HS-5 (cell line): ENCODE results near the gene DLG5.
A peak's percentile ranks its signal among the peaks of the same experiment; 100 is the strongest.
"Not testable (repeated sequence)": the region's sequence is repeated elsewhere in the genome, so short reads cannot be mapped to it uniquely, and the experiment has no call there.

Experiments
- DNase-seq: peaks from one replicate; pipeline ENCODE4 v3.0.0-alpha.2; 2012; ENCODE audit warnings: low read depth

The DLG5 gene

DNA sequence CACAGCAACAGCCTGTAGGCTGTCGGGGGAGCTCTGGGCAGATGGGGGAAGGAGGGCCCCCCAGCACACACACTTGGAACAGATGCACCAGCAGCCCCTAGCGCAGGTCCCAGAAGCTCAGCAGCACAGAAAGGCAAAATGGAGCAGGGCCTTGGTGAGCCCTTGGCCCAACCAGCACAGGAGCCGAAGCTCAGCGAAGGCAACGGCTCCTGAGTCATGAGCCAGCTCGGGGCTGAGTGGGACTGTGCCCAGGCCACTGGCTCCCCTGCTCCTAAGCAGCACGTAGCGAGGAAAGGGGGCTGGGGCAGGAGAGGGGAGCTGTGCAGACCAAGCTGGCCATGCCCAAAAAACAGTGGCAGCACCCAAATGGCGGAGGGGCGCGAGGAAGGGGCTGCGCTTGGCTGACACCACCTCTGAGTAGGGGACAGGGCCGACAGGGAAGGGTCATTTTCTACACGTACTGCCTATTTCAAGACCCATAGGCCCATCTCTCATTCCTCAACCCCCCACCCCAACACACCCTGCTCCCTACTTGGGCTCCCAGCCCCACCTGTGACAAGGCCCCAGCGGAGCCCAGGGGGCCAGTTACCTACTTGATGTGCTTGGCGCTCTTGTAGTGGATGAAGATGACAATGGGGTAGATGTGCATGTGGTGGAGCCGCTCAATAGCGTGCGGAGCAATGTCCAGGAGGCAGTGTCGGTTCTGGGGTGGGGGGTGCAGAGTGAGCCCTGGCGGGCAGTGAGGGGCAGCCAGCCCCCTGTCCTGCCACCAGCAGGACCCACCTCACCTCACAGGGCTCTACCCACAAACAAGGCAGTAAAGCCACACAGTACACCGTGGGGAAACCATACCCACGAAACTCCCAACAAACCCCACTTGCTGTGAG, 132.1 kb downstream of the DLG5 start:
- DNase-seq, result no peak

DNA sequence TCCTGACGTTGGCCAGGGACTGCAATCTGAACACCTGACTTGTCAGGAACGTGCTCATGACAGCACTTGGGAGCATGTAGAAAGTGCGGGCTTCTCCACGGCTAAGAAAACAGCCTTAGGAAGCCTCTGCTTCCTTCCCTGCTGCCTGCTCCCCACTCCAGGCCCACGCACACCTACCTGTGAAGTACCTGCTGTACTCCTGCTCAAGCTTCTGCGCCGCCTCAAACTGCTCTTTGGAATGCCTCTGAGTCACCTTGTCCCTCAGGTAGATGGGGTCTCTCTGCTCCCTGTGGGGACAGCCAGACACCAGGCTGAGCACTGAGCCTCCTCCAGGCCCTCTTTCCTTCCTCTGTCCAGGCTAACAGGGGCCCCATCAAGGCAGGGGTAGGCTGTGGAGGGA, 132.7 kb downstream of the DLG5 start:
- no peak for DNase-seq

DNA sequence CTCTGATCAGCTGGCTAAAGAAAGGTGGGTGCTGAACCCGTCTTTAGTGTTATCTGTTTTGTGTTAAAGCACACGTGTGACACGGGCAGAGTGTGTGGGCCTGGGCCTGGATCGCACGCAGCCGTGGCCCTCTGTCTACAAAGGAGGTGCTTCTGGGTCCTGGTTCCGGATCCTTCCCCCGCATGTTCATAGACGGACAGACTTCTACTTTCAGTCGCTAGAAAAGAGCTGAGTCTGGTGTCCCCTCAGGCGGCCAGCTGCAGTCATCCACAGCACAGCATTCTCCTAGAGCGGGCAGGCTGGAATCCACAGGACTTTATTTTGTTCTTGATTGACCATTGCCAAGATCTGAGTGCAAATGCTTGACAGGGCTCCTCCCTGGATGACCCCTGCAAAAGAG, 134.4 kb downstream of the DLG5 start:
- no peak for DNase-seq

DNA sequence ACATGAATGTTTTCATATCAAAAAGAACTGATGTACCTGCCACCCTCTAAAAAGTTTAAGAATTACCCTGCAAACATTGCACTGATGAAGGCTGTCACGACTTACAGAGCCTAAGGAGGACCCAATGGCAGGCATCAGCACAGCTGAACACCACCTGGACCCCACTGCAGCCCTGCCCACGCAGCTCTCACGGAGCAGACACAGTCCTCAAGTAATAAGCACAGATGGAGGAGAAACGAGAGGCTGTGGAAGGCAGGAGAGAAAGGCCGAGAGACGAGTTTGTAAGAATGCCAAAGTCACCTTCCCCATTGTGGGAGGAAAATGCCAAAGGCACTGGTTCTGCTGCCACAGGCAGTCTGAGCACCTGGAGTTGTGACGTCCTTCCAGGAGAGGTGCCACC, 135.0 kb downstream of the DLG5 start:
- no peak for DNase-seq

DNA sequence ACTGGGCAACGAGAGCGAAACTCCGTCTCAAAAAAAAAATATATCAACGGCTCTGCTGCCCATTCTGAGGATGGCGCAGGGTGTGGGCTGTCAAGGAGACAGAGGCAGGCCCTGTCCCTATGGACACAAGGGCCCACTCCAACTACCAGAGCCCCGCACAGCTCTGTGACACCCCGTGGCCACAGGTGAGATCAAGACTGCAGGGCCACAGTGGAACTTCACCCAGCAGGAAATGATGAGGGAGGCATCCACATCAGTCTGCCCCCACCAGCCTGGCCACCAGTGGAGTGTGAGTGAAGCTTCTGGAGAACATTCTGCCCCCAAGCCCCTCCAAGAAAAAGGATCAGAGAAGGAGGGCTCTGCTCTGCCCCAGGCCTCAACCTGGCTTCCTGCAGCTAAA, 136.7 kb downstream of the DLG5 start:
- DNase-seq, result no peak

DNA sequence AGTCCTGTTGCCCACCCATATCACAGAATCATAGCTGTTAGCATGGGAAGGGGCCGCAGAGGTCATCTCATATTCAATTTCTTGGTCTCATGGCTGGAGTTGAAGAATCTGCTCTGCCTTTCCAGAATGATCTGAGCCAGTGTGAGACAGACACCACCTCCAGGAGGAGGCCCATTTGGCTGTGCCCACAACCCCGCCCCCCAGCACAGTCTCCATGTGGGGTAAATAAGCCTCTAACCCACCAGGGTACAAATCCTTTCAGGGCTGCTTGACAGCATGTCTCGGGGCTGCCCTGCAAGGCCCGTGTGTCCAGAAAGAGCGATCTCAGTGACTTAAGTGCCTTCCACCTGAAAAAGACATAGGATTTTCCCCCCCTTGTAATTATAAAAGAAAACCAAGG, 137.5 kb downstream of the DLG5 start:
- no peak for DNase-seq

GRCh38 chr10:77788496-77789010, 138.0 kb downstream of the DLG5 start:
- no peak for DNase-seq

DNA sequence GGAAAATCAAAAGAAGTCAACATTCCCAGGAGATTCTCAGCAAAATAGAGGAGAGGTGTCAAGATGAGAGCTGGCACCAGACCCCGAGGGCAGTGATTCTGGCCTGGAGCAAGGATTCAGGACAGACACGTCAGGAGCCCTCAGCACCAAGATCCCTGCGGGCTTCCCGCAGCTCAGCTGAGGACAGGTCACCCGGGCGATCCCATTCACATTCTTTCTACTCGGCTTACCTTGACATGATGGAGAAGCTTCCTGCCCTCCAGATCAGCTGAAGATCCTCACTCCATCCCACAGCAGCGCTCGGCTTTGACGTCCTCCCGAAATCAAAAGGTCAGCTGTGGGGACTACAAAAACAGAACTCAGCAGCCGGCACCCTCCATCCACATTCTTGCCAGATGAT, 139.1 kb downstream of the DLG5 start:
- DNase-seq, result no peak

- peak; percentile 30 for DNase-seq
Measured at GRCh38 chr10:77784856-77785255, 141.7 kb downstream of the DLG5 start.

DNA sequence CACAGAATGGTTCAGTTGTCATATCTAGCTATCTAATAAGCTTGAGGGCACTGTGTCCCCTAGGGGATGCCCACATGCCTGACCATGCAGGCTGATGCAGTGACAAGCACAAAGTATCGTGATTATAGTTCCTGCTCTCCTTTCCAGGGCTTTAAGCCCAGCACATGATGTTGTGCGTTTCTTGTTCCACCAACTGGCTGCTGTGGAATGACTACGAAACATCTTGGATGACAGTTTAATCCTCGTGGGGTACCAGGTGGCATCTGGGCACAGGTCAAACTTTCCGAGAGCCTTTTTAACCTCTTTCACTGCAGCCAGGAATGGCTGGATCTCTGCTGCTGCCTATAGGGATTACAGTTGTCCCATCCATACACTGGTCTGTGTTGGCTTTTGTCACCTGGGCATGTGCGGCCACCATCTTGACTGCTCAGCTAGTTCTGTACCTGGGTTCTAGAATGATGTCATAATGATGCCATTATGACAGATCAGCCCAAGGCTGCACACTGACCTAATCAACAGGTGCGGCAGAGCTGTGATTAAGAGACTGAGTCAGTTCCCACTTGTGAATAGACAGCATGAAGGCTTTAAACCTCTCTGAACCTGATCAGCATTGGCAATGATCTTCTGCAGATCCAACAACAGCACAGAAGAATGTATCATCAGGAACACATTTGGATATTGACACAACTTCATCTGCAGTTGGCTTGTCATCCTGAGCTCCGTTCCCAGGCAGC, 144.1 kb downstream of the DLG5 start:
- no peak for DNase-seq

DNA sequence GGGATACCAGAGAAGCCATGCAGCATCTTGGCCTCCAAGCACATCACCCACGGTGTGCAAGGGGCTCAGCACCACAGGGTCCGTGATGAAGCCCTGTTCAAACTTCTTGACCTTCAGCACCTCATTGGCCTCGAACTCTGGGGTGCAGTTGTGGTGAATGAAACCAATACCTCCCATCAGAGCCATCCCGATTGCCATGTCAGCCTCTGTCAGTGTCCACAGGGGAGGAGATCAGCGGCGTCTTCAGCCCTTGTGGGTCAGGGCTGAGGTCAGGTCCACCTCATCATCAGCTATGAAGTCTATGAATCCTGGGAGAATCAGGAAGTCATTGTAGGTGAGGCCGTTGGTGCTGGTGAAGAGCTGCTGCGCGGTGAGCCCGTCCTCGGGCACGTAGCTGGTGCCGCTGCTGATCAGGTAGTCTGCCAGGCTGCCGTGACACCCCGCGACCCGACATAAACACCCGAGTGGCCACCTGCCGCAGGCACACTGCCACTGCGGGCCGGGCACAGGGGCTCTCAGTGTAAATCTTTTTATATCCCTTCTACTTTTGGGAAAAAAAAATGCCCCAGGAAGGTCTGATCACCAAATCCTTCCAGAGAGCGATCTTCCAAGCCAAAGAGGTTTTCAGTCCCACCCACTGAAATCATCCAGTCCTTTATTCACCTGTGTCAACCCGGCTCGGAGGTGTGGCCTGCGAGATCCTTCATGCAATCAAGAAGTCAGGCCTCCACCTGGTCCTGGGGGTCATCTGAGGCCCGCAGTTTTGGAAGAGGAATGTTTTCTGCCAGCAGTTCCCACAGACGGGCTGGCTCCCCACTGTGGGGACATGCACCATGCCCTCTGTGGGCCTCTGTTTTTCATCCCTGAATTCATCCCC, 144.9 kb downstream of the DLG5 start:
- no peak for DNase-seq

- DNase-seq, result no peak
Measured at GRCh38 chr10:77780180-77780579, 146.4 kb downstream of the DLG5 start.

DNA sequence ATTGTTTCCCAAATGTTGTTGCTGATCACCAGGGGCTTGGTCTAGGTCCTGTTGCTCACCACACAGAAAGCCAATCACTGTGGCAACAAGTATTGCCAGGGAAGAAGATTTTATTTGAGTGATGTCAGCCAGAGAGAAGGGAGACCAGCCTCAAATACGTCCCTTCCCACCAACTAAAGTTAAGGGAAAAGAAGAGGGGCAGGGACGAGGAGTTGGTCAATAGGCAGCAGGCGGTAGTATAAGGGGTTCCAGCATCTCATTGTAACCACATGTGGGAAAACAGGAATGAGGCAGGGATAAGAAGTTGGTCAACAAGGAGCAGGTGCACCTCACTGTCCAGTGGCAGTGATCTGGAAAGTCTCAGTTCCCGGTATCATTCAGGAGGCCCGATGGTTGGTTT, 150.1 kb downstream of the DLG5 start:
- no peak for DNase-seq

GRCh38 chr10:77774940-77775391, 151.6 kb downstream of the DLG5 start:
- no peak for DNase-seq

- no peak for DNase-seq
Measured at GRCh38 chr10:77773631-77774426, 152.7 kb downstream of the DLG5 start.

DNA sequence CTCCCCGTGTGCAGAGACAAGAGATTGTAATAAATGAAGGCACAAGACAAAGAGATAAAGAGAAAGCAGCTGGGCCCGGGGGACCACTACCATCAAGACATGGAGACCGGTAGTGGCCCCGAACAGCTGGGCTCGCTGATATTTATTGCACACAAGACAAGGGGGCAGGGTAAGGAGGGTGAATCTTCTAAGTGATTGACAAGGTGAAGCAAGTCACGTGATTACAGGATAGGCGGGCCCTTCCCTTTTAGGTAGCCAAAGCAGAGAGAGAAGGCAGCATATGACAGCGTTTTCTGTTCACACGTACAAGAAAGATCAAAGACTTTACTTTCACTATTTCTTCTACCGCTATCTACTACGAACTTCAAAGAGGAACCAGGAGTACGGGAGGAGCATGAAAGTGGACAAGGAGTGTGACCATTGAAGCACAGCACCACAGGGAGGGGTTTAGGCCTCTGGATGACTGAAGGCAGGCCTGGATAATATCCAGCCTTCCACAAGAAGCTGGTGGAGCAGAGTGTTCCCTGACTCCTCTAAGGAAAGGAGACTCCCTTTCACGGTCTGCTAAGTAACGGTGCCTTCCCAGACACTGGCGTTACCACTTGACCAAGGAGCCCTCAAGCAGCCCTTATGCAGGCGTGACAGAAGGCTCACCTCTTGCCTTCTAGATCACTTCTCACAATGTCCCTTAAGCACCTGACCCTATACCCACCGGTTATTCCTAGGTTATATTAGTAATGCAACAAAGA, 153.5 kb downstream of the DLG5 start:
- DNase-seq, result not testable (repeated sequence)

DNA sequence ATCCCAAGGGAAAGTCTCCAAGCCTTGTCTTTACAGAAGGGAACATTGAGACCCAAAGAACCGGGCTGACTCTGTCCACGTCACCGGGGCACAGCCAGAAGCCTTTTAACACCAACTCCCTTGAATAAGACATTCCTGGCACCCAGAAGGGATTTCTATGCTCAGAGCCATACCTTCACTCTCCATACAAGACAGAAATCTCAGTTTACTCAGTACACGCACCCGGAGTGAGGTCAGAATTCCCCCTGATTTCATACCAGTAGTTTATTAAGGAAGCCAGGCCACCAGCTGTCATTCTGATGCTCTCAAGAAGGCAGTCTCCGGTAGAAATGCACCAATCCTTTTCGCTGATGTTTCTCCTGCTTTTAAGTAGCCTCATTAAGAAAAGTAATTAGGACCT, 154.7 kb downstream of the DLG5 start:
- no peak for DNase-seq

- DNase-seq, result no peak
Measured at GRCh38 chr10:77771450-77771849, 155.1 kb downstream of the DLG5 start.

GRCh38 chr10:77770868-77771175, 155.7 kb downstream of the DLG5 start:
- no peak for DNase-seq

DNA sequence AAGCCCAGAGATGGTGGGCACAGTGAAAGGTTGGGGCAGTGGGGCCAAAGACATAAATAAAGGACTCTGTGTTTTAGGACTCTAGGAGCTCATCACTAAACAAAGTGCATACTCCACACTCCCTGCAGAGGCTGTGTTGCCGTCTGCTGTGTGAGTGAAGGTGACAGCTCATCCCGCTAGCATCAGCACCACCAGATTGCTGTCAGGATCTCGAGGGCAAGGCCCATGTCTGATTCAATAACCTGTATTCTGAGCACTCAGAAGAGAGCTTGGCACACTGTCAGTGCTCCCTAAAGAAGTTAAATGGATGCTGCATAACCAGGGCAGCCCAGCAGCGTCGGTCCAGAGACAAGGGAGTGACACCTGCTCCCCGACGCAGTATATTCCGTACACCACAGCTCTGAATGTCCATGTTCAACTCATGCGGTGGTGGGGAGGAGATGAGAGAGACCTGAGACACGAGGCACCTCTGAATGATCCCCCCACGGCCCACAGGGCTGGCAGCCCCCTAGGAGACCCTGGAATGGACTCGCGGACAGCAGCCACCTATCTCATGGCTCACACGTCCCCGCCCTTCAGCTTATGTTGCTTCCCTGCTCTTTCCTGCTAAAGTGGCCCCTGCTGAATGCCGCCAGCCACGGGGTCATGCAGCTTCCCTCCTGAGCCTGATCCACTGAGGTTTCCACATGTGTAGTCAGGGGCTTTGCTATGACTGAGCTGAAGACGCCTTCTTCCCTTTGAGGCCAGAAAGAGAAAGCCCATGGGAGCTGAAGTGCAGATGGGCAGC, 156.3 kb downstream of the DLG5 start:
- no peak for DNase-seq
